Caco-2 (cell line): ENCODE results near the gene ARHGAP4. TPM values are rescaled to one million over a fixed set of nuclear protein-coding genes. Genes with fewer than 3 reads are reported as not detected.

Experiments used
- BruUV-seq: library from RNA; stranded (reverse); fragments of 400-500 nt; replicated peaks from 2 replicates; lab custom pipeline; 2021; lab: Mats Ljungman, UMichigan
- CTCF ChIA-PET: fragments of 300-600 bp; sonication (Branson Sonifier 250); formaldehyde crosslinking; loops from one replicate; lab custom pipeline; 2022; ENCODE audit warnings: antibody characterized with exemption; lab: Charles Lee
- POLR2A ChIA-PET: fragments of 300-600 bp; sonication (Branson Sonifier 250); formaldehyde crosslinking; loops from one replicate; lab custom pipeline; 2022; ENCODE audit warnings: antibody characterized with exemption; lab: Charles Lee
- DNase-seq, 2 experiments: peaks; one replicate each; pipeline versions ENCODE4 v3.0.0 to v3.0.0-alpha.2; 2020 to 2022
- H3K27me3 ChIP-seq: replicated peaks from 2 replicates; pipeline ENCODE4 v1.6.0; 2011; ENCODE audit warnings: low read length; ENCODE audit not compliant: control insufficient read depth, insufficient read depth
- H3K36me3 ChIP-seq: 2 replicates; pipeline ENCODE4 v1.5.1; 2011; ENCODE audit warnings: low read length; ENCODE audit not compliant: control insufficient read depth, insufficient read depth
- H3K4me1 ChIP-seq: fragments of 250-450 bp; sonication (Bioruptor Pico); 2 replicates; pipeline ENCODE4 v1.5.1; 2020; ENCODE audit warnings: mild to moderate bottlenecking
- H3K4me3 ChIP-seq: 2 replicates; pipeline ENCODE4 v1.5.1; 2011; ENCODE audit warnings: low read depth, mild to moderate bottlenecking, control low read depth, low read length
- H3K9me3 ChIP-seq: fragments of 250-450 bp; sonication (Bioruptor Pico); 2 replicates; pipeline ENCODE4 v1.5.1; 2020; ENCODE audit warnings: mild to moderate bottlenecking, moderate library complexity
- H3K27ac Mint-ChIP-seq: one replicate; pipeline ENCODE4 v1.8.0; 2022; ENCODE audit warnings: mixed read lengths; ENCODE audit not compliant: unreplicated experiment
- H3K27me3 Mint-ChIP-seq: one replicate; pipeline ENCODE4 v1.8.0; 2022; ENCODE audit warnings: mixed read lengths; ENCODE audit not compliant: insufficient read depth, unreplicated experiment
- H3K36me3 Mint-ChIP-seq: one replicate; pipeline ENCODE4 v1.8.0; 2022; ENCODE audit warnings: mild to moderate bottlenecking, mixed read lengths; ENCODE audit not compliant: insufficient read depth, unreplicated experiment
- H3K4me1 Mint-ChIP-seq: one replicate; pipeline ENCODE4 v1.8.0; 2022; ENCODE audit warnings: low read depth, mixed read lengths; ENCODE audit not compliant: unreplicated experiment
- H3K4me3 Mint-ChIP-seq: one replicate; pipeline ENCODE4 v1.8.0; 2022; ENCODE audit warnings: mild to moderate bottlenecking, moderate library complexity, mixed read lengths; ENCODE audit not compliant: unreplicated experiment
- H3K9me3 Mint-ChIP-seq: one replicate; pipeline ENCODE4 v1.8.0; 2022; ENCODE audit warnings: mixed read lengths; ENCODE audit not compliant: unreplicated experiment
- CTCF ChIP-seq, 2 experiments: fragments of 200-600 bp in 1 of 2; IDR thresholded peaks; 1 replicate in 1 of 2; 2 replicates in 1 of 2; pipeline versions ENCODE4 v1.5.1 to v1.8.0; 2011 to 2022; ENCODE audit warnings: antibody characterized with exemption in 1 of 2, control low read depth in 1 of 2, inconsistent platforms in 1 of 2, low read depth in 1 of 2, low read length in 1 of 2, mild to moderate bottlenecking in 1 of 2, moderate library complexity in 1 of 2; ENCODE audit not compliant: insufficient read depth in 1 of 2, severe bottlenecking in 1 of 2, unreplicated experiment in 1 of 2
- intact Hi-C: fragments of 100-400 bp; cut with micrococcal nuclease; formaldehyde crosslinking; loops from one replicate; pipeline ENCODE4 v1.10.0; 2022; ENCODE audit not compliant: unreplicated experiment
- total RNA-seq: library from RNA; stranded (reverse); gene quantifications from 2 replicates; pipeline ENCODE4 v1.2.3, GENCODE V29; 2022

The ARHGAP4 gene
- total RNA-seq, 1 experiment from 2014 or later: 15.7 TPM

GRCh38 chrX:153927672-153927921, 1.5 kb upstream of the ARHGAP4 start:
- DNase-seq: no peak
- ChIA-PET POLR2A (interaction anchor here (0.5 kb wide), 1 partner anchor 9 kb away, joined by 3 read pairs; no protein-coding TSS in a partner anchor), CTCF (interaction anchor here (5.0 kb wide), 1 partner anchor 20 kb away, joined by 37 read pairs; no protein-coding TSS in a partner anchor)
- H3K36me3 Mint-ChIP-seq: peaks cover 36% of the 10 kb centered on the region
- Histone ChIP-seq H3K27me3 (no peaks in the 10 kb centered on the region), H3K9me3 (no peaks in the 10 kb centered on the region), H3K36me3 (no peaks in the 10 kb centered on the region), H3K4me1 (peaks cover 8% of the 10 kb centered on the region; the same call in 1 of the 2 replicates), H3K4me3 (peak overlapping the region; percentile 42)
- intact Hi-C loops: loop anchor here (10.0 kb wide), 1 partner anchor 133 kb away; the partner anchor contains the start of genes IDH3G and SSR4
- H3K27me3 Mint-ChIP-seq: no peaks in the 10 kb centered on the region
- peak overlapping the region; percentile 73 for H3K27ac Mint-ChIP-seq
- H3K9me3 Mint-ChIP-seq: no peaks in the 10 kb centered on the region
- H3K4me3 Mint-ChIP-seq: peak overlapping the region; percentile 64
- TF ChIP-seq CTCF (IDR thresholded peaks at IDR 0.05; ENCODE audit: insufficient read depth in 1 of 2, low read depth in 1 of 2, low read length in 1 of 2, severe bottlenecking in 1 of 2, unreplicated experiment in 1 of 2): no peak
- H3K4me1 Mint-ChIP-seq: no peaks in the 10 kb centered on the region
- BruUV-seq: TSS peak; percentile 20

- H3K9me3 ChIP-seq: no peaks in the 10 kb centered on the region
- H3K4me1 ChIP-seq: peaks cover 8% of the 10 kb centered on the region; the same call in 1 of the 2 replicates
- POLR2A ChIA-PET: interaction anchor here (0.6 kb wide), 1 partner anchor 18 kb away, joined by 4 read pairs; no protein-coding TSS in a partner anchor
- no peaks in the 10 kb centered on the region for H3K9me3 Mint-ChIP-seq
- no peaks in the 10 kb centered on the region for H3K27me3 Mint-ChIP-seq
- H3K4me3 ChIP-seq: peak overlapping the region; percentile 42
- H3K4me3 Mint-ChIP-seq: peak overlapping the region; percentile 64
- no peak for TF ChIP-seq CTCF (IDR thresholded peaks at IDR 0.05; ENCODE audit: insufficient read depth in 1 of 2, low read depth in 1 of 2, low read length in 1 of 2, severe bottlenecking in 1 of 2, unreplicated experiment in 1 of 2)
- H3K27me3 ChIP-seq: no peaks in the 10 kb centered on the region
- intact Hi-C loops: loop anchor here (10.0 kb wide), 1 partner anchor 132 kb away; the partner anchor contains the start of genes IDH3G and SSR4
- BruUV-seq: no TSS peak
- peaks cover 36% of the 10 kb centered on the region for H3K36me3 Mint-ChIP-seq
- no peaks in the 10 kb centered on the region for H3K4me1 Mint-ChIP-seq
- no peak for DNase-seq
- H3K27ac Mint-ChIP-seq: peak overlapping the region; percentile 73
- no peaks in the 10 kb centered on the region for H3K36me3 ChIP-seq
- CTCF ChIA-PET: interaction anchor here (5.0 kb wide), 1 partner anchor 20 kb away, joined by 37 read pairs; no protein-coding TSS in a partner anchor
These were observed 1.0 kb upstream of the ARHGAP4 start for GRCh38 chrX:153926858-153927671.

GRCh38 chrX:153926552-153926857, 441 bp upstream of the ARHGAP4 start:
- ChIA-PET CTCF (interaction anchor here (5.0 kb wide), 1 partner anchor 21 kb away, joined by 37 read pairs; no protein-coding TSS in a partner anchor), POLR2A (interaction anchor here (0.6 to 1.0 kb wide), 2 partner anchors 8 to 19 kb away, joined by 3 to 4 read pairs; partner anchors contain the start of gene NAA10)
- intact Hi-C loops: loop anchor here (10.0 kb wide), 1 partner anchor 132 kb away; the partner anchor contains the start of genes IDH3G and SSR4
- Histone ChIP-seq H3K27me3 (no peaks in the 10 kb centered on the region), H3K36me3 (no peaks in the 10 kb centered on the region), H3K4me1 (peaks cover 8% of the 10 kb centered on the region; the same call in 1 of the 2 replicates), H3K4me3 (no peak overlapping the region; the same call in 1 of the 2 replicates), H3K9me3 (no peaks in the 10 kb centered on the region)
- no peak overlapping the region for H3K27ac Mint-ChIP-seq
- no peaks in the 10 kb centered on the region for H3K27me3 Mint-ChIP-seq
- TF ChIP-seq CTCF (IDR thresholded peaks at IDR 0.05; ENCODE audit: insufficient read depth in 1 of 2, low read depth in 1 of 2, low read length in 1 of 2, severe bottlenecking in 1 of 2, unreplicated experiment in 1 of 2): no peak
- no peaks in the 10 kb centered on the region for H3K9me3 Mint-ChIP-seq
- no TSS peak for BruUV-seq
- peaks cover 32% of the 10 kb centered on the region for H3K36me3 Mint-ChIP-seq
- no peaks in the 10 kb centered on the region for H3K4me1 Mint-ChIP-seq
- peak overlapping the region; percentile 64 for H3K4me3 Mint-ChIP-seq
- no peak for DNase-seq
